NOMO-1 treated with dmso at 0.1 percent for 144 hours (cell line): Measurements from ENCODE around the gene ARMC2.
"Not testable (repeated sequence)": the region's sequence is repeated elsewhere in the genome, so short reads cannot be mapped to it uniquely, and the experiment has no call there.

Source experiments
- DNase-seq: peaks from one replicate; lab custom pipeline; 2025; ENCODE audit not compliant: unreplicated experiment; lab: John Stamatoyannopoulos, UW

Gene ARMC2

GRCh38 chr6:108915258-108915657 lies 67.0 kb downstream of the ARMC2 start:
- no peak for DNase-seq

DNA sequence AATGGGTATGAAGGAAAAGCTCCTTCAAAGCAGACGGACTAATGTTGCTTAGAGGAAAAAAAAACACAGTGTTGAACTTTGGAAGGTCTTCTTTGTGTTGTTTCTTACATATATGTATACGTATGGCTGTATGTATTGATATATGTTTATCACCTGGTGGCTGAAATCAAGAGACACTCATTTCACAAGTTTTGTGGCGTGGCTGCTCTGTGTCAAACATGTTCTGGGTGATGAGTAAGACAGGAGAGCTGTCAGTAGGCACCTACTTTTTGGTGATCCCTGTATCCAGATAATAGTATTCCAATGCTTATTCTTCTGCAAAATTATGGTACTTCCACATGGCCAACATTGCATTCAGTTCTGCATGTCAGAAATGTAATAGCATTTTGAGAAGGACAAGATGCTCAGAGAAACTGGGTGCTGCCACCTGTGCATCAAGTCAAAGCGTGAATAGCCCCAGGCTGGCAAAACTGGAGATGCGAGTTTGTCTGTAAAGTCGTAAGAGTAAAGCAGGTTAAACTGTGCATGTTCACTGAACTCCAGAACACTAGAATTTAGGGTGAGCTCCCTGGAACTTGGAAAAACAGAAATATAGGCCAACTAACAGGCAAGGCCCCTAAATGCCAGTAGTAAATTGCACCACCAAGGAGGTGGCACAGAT lies 67.9 kb downstream of the ARMC2 start:
- no peak for DNase-seq

DNA sequence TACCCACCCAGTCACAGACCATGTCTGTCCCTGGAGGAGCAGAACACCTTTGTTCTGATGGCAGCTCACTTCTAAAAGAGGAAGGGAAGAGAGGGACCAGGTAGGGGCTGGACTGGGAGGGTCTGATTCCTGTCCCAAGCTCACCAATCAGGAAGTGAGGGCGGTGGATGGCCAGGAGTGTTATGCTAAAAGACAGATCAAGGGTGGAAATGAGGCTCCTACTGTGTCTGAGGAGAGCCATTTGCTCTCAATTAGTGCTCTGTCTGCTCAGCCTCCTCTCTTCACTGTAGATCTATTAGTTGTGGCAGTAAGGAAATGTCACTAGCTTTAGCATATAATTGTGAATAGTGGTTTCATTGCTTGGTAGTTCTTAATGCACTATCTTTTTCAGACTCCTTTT lies 72.5 kb downstream of the ARMC2 start:
- no peak for DNase-seq

DNA sequence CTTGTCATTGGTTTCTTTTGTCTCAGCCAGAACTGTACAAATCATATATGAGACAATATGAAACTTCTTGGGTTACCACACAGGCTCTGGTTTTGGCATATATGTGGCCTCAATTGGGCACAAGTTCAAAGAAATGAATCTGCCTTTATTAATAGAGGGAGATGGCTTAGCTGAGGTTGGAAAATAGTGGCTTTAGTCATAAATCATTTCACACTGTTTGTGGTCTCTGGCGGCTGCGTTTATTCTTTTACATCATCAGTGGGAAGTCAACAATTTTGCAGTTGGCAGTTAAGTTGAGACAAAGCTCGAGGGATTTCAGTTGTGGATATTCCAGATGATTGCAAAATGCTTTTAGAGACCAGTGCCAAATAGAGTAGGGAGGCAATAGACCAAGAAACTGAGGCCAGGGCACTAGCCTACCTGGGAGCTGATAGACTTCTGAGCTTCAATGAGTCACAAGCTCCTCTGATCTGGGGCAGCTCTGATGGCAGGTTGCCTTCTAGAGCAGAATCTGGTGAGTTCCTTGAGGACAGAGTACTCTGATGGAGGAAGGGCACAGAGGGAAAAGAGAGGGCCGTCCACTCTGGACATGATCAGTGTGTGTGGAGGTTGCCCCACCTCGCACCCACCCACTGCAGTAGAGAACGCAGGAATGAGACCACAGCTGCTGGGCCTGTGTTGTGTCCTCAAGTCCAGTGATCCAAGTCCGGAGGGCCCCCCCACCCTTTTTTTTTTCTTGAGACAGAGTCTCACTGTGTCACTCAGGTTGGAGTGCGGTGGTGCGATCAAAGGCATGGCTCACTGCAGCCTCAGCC lies 73.5 kb downstream of the ARMC2 start:
- DNase-seq = peak; percentile 79

- no peak for DNase-seq
These were observed 74.3 kb downstream of the ARMC2 start for GRCh38 chr6:108922499-108922898.

DNA sequence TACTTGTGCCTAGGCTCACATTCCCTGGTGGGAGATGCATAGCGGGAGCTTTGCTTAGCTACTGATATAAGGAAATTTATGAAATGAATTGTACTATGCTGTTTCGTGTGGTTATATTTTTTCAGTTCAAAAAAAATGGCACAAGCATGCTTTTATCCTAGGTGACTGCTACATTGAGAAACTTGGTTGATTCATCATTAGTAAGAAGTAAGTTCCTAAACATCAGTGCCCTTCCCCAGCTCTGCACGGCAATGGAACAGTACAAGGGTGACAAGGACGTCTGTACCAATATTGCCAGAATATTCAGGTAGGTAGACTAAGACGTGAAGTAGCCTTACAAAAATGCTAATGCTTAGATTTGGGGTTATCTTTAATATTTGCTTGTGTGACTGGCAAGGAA lies 79.7 kb downstream of the ARMC2 start:
- DNase-seq = no peak

DNA sequence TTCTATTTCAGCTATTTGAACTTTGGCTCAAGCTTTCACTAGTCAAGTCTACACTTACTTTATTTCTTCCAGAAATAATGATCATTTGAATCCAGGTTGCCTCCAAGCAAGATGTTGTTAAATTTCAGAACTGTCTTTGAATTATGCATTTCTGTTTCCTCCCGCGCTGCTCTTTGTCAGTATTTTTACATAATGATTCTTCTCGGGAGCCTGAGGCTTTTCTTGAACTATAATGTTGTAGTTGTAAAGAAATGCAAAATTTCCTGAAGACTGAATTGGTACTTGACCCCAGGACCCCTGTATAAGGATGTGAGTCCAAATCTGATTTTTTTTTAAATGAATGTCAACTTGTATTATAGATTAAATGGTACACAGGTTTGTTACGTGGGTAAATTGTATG lies 80.4 kb downstream of the ARMC2 start:
- DNase-seq = no peak

DNA sequence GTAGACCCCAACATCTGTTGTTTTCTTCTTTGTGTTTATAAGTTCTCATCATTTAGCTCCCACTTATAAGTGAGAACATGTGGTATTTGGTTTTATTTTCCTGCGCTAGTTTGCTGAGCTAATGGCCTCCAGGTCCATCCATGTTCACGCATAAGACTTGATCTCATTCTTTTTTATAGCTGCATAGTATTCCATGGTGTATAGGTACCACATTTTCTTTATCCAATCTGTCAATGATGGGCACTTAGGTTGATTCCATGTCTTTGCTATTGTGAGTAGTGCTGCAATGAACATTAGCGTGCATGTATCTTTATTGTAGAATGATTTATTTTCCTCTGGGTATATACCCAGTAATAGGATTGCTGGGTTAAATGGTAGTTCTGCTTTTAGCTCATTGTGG lies 82.9 kb downstream of the ARMC2 start:
- not testable (repeated sequence) for DNase-seq

DNA sequence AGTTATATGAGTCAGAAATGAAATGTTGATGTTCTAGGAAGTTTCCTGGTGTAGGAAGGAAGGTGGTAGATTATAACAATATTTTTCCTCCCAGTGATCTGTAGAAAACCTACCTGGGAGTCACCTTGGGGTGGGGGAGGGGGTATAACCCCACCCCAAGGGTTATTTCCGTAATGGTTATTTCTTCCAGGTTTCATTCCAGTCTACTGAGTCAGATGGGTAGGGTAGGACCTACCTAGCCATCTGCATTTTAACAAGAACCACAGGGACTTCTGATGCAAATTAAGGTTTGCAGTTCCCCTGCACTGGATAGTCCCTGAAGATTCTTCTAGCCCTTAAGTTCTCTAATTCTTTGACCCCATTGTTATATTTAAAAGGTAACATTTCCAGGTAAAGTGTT lies 88.9 kb downstream of the ARMC2 start:
- no peak for DNase-seq

DNA sequence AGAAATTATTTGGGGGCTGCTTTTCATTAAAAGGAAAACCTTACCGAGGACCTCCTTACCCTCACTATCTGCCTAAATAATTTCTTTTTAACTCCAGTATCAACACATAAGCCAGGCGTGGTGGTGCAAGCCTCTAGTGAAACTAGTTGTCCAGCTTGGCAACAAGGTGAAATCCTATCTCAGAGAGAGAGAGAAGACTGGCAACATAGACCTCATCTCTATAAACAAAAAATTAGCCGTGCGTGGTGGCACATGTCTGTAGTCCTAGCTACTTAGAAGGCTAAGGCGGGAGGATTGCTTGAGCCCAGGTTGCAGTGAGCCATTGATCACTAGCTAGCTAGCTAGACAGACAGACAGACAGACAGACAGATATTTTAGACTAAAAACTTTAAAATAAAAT lies 92.5 kb downstream of the ARMC2 start:
- no peak for DNase-seq

DNA sequence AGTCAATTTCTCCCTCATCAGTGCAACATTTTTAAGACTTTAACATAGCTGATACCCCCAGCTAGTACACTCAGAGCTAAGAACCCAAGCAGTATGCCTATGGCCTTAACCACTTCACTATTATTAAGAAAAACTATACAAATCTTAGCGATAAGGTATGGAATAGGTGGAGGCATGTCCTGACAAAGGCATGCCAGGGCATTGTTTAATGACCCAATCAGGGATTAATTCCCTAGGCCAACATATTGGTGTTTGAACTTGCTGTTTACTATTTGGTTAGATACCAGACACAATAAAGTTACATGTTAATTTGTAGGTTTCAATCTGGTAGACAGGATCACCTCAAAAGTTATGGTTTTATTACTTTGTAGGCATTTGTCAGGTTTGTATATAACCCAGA lies 93.1 kb downstream of the ARMC2 start:
- no peak for DNase-seq

- no peak for DNase-seq
These were observed 93.6 kb downstream of the ARMC2 start for GRCh38 chr6:108941859-108942258.

DNA sequence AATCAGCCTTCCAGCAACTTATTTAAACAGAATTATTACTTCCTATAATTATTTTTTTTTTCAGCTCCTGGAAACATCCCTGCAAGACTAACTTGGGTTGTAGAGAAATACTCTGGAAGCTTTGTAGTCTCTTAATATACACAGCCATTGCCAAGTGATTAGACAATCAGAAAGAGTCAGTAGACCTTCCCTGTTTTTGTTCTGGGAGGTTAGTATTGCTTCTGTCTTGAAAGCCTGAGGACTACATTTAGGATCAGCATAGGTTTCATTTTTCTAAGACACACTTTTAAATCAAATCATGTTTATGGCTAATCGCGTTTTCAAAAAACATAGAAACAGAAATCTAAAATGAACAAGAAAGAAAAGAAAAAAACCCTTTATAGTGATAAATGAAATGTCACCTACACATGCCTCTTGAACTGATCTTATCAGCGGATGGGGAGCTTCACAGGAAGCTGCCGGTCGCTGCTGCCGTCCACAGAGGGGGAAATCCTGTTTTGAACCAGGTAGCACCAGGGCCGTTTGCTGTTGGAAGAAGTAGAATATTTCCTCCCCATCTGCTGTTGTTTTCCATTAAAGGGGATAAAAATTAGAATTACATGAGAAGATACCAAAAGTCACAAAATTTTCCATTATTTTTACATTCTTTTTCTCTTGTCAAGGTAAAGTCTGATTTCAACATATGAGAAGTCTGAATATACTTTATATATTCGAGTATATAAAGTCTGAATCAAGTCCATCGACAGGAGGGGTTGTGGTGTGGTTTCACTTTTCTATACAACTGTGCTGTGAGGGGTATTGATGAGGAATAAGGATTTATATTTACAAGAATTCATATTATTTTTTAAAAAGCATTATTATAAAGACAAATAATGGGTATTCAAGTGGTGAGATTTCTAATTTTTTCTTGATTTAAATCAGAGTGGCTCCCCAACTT lies 94.6 kb downstream of the ARMC2 start:
- no peak for DNase-seq

GRCh38 chr6:108944071-108944470 lies 95.8 kb downstream of the ARMC2 start:
- no peak for DNase-seq

GRCh38 chr6:108944707-108945680 lies 96.8 kb downstream of the ARMC2 start:
- no peak for DNase-seq

GRCh38 chr6:108945681-108946159 lies 97.5 kb downstream of the ARMC2 start:
- DNase-seq = no peak

GRCh38 chr6:108946695-108947094 lies 98.5 kb downstream of the ARMC2 start:
- DNase-seq = no peak

DNA sequence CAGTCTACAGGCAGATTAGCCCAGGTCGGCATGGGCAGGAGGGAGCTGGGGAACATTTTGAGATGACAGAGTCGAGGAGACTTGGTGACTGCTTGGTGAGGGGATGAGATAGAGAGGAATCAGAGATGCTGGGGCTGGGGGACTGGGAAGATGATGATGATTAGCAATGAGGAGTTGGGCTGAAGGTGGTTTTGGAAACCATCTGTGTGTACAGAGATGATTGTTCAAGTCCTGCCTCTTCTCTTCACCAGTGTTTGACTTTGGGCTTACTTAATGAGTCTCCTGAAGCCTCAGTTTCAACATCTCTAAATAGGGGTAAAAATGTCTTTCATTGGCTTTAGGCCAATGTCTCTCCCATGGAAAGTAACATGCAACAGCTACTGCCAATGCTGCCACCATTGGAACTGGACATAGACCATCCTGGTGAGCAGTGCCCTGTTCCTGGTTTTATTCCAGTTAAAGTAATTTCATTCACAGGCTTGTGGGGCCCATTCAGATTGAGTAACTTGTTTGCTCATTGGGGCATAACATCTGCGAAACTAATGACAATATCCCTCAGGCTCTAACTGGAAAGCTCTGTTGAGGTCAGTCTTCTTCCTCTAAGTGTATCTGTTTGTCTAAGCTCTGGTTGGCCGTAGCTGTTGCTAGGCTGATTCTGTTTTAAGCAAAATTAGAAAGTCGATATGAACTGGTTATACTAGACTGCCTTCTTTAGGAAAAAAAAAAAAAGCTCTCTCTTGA lies 99.1 kb downstream of the ARMC2 start:
- DNase-seq = no peak

- no peak for DNase-seq
These were observed 100.0 kb downstream of the ARMC2 start for GRCh38 chr6:108948181-108948661.
